HG03378 (cell line): Measurements from ENCODE around the gene DOK7.
"Not testable (repeated sequence)": the region's sequence is repeated elsewhere in the genome, so short reads cannot be mapped to it uniquely, and the experiment has no call there.

Experiments used
- ATAC-seq: cut with Tn5 transposase; IDR thresholded peaks from one replicate; pipeline ENCODE4 v1.9.1; 2021; ENCODE audit warnings: mild to moderate bottlenecking, moderate library complexity; ENCODE audit not compliant: unreplicated experiment

Gene DOK7

GRCh38 chr4:3441501-3442459 lies 21.3 kb upstream of the DOK7 start, which contains the start of gene HGFAC:
Gene HGFAC, plus strand, starts transcription at chr4:3441968. Its CDS starts 34 bp downstream, at chr4:3442002.
- ATAC-seq = no peak

- no peak for ATAC-seq
Measured at GRCh38 chr4:3442460-3442958, 20.6 kb upstream of the DOK7 start.

- no peak for ATAC-seq
Measured at GRCh38 chr4:3442959-3443749, 20.0 kb upstream of the DOK7 start.

- no peak for ATAC-seq
Measured at GRCh38 chr4:3443750-3444309, 19.3 kb upstream of the DOK7 start.

GRCh38 chr4:3444351-3445110 lies 18.6 kb upstream of the DOK7 start:
- no peak for ATAC-seq

- ATAC-seq = no peak
Measured at GRCh38 chr4:3445111-3445820, 17.8 kb upstream of the DOK7 start.

GRCh38 chr4:3445829-3446545 lies 17.1 kb upstream of the DOK7 start:
- ATAC-seq = no peak

GRCh38 chr4:3446631-3447320 lies 16.3 kb upstream of the DOK7 start:
- no peak for ATAC-seq

GRCh38 chr4:3447431-3448395 lies 15.4 kb upstream of the DOK7 start:
- no peak for ATAC-seq

GRCh38 chr4:3449047-3449573 lies 14.0 kb upstream of the DOK7 start:
- ATAC-seq = no peak

GRCh38 chr4:3449574-3450534 lies 13.3 kb upstream of the DOK7 start:
- no peak for ATAC-seq

- no peak for ATAC-seq
Measured at GRCh38 chr4:3450643-3451042, 12.5 kb upstream of the DOK7 start.

- ATAC-seq = no peak
Measured at GRCh38 chr4:3451956-3452355, 11.2 kb upstream of the DOK7 start.

- no peak for ATAC-seq
Measured at GRCh38 chr4:3452376-3452775, 10.7 kb upstream of the DOK7 start.

- ATAC-seq = not testable (repeated sequence)
Measured at GRCh38 chr4:3455596-3455995, 7.5 kb upstream of the DOK7 start.

- ATAC-seq = no peak
Measured at GRCh38 chr4:3458371-3458770, 4.7 kb upstream of the DOK7 start.
